ENCODE measurements around the gene CAPN8.

The CAPN8 gene

DNA sequence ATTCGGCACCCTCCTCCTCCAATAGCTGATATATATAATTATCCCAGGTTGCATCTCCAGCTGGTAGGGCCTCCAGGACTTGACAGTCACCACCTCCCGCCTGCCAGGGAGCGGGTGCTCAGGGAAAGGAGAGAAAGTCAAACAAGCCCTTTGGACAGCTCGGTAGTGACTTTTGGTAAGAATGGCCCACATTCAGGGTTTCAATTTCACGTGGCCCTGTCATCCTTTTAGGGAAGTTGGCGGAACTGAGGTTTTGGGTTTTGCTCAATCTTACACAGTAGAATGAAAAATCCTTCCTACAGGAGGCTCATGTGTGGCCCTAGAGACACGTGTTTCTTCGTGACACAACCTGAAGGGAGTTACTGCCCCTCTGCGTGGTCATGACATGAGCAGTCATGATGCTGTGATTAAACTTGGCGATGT, 44.2 kb downstream of the CAPN8 start:
- no peak for DNase-seq (ENCODE audit: low read depth in 2 of 2)
- H3K4me3 ChIP-seq (replicated peaks in 1 of 2; ENCODE audit: low read depth in 2 of 2, low read length in 2 of 2), result no peak overlapping the region
- TF ChIP-seq CTCF (IDR thresholded peaks at IDR 0.05; ENCODE audit: low read depth, low read length), result no peak

GRCh38 chr1:223620297-223620897, 45.1 kb downstream of the CAPN8 start:
- H3K4me3 ChIP-seq (replicated peaks in 1 of 2; ENCODE audit: low read depth in 2 of 2, low read length in 2 of 2), result no peak overlapping the region
- no peak for TF ChIP-seq CTCF (IDR thresholded peaks at IDR 0.05; ENCODE audit: low read depth, low read length)
- no peak for DNase-seq (ENCODE audit: low read depth in 2 of 2)

DNA sequence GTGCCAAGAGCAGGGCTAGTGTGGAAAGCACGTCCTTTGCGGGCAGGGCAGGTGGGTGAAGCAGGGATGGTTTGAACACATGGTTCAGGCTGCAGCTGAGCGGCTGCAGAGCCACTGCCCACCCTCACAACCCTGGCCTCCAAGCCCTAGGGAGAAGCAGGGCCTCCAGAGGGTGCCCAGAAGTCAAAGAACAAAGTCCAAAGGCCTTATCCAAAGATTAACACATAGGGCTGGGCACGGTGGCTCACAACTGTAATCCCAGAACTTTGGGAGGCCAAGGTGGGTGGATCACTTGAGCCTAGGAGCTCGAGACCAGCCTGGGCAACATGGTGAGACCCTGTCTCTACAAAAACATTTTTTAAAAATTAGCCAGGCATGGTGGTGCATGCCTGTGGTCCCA, 46.8 kb downstream of the CAPN8 start:
- DNase-seq (ENCODE audit: low read depth in 2 of 2), result no peak
- no peak for TF ChIP-seq CTCF (IDR thresholded peaks at IDR 0.05; ENCODE audit: low read depth, low read length)
- H3K4me3 ChIP-seq (replicated peaks in 1 of 2; ENCODE audit: low read depth in 2 of 2, low read length in 2 of 2), result no peak overlapping the region

DNA sequence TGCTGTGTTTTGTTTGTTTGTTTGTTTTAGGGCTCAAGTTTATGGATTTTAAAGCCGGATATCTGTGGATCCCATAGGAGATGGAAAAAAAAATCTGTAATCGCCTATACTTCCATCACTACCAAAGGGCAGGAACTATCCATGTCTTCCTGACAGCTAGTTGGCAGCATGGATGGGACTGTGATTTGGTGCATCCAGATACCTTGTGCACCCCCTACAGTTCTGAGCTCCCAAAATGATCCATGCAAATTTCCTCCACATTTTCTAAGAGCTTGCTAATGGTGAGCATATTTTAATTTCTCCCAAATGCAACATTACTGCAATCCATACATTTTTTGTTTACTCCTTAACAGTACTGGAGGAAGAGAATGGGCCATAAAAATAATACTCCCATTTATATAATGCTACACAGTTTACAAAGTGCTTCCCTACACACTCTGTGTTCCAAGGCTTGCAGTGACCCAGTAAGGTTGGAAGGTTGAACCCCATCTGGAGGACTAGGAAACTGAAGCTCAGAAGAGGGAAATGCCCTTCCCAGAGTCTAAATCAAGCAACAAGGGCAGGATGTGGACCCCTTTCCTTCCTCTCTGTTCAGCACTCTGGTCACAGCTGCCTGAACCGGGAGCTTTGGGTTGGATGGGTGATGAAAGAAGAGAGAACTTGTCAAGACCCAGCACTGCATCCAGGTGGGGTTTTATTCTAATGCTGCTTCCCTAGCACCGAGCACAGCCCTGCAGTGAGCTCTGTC, 48.0 kb downstream of the CAPN8 start:
- TF ChIP-seq CTCF (IDR thresholded peaks at IDR 0.05; ENCODE audit: low read depth, low read length), result no peak
- H3K4me3 ChIP-seq (replicated peaks in 1 of 2; ENCODE audit: low read depth in 2 of 2, low read length in 2 of 2), result no peak overlapping the region
- DNase-seq (ENCODE audit: low read depth in 2 of 2), result no peak

DNA sequence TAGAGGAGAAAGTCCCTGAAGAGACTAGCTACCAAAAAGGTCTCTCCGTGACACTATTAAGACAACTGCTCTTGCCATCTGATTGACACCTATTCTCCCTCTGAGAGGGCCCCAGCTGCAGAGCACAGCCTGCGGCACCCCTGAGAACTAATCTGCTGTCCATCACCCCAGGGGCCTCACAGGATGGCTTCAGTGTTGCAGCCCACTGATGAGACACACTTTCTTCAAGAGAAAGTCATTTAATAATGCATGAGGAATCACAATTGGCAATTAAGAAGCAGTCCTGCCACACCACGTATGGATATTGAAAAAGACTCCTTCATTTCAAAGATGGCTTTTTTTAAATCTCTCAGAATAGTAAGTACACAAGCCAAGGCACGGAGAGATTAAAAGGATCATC, 48.9 kb downstream of the CAPN8 start:
- TF ChIP-seq CTCF (IDR thresholded peaks at IDR 0.05; ENCODE audit: low read depth, low read length), result no peak
- DNase-seq (ENCODE audit: low read depth in 2 of 2), result no peak
- no peak overlapping the region for H3K4me3 ChIP-seq (replicated peaks in 1 of 2; ENCODE audit: low read depth in 2 of 2, low read length in 2 of 2)

- no peak overlapping the region for H3K4me3 ChIP-seq (replicated peaks in 1 of 2; ENCODE audit: low read depth in 2 of 2, low read length in 2 of 2)
- no peak for TF ChIP-seq CTCF (IDR thresholded peaks at IDR 0.05; ENCODE audit: low read depth, low read length)
- DNase-seq (ENCODE audit: low read depth in 2 of 2), result no peak
These were observed 53.6 kb downstream of the CAPN8 start for GRCh38 chr1:223611936-223612335.

Measured in cardiac fibroblast (primary cell).